H1 (cell line): ENCODE measurements around the gene HIBCH.

ENCODE experiments used
- CTCF ChIP-seq, 3 experiments: IDR thresholded peaks; 1 replicate in 2 of 3; 2 replicates in 1 of 3; pipeline versions ENCODE4 v1.5.1 to v1.6.1; 2011; ENCODE audit warnings: low read length in 3 of 3, mild to moderate bottlenecking in 3 of 3, inconsistent platforms in 2 of 3, low read depth in 1 of 3, moderate library complexity in 1 of 3; ENCODE audit not compliant: insufficient read depth in 1 of 3; ENCODE audit errors: control extremely low read depth in 1 of 3
- TEAD4 ChIP-seq: IDR thresholded peaks from 2 replicates; pipeline ENCODE4 v1.6.1; 2012; ENCODE audit warnings: low read depth, low read length, inconsistent platforms, mixed read lengths

- TF ChIP-seq CTCF (IDR thresholded peaks at IDR 0.05; ENCODE audit: control extremely low read depth in 1 of 3, insufficient read depth in 1 of 3, low read depth in 1 of 3, low read length in 3 of 3) (no peak), TEAD4 (no peak)
Observed at GRCh38 chr2:190320696-190321095, 1.1 kb upstream of the HIBCH start.
